HepG2 (cell line): ENCODE results near the gene SIRT7. TPM values are rescaled to one million over a fixed set of nuclear protein-coding genes. Genes with fewer than 3 reads are reported as not detected.
A peak's percentile ranks its signal among the peaks of the same experiment; 100 is the strongest.

Experiments used
- ATAC-seq: fragments of 200-7000 bp; cut with Tn5 transposase; 3 replicates; pipeline ENCODE4 v1.9.1; 2020; ENCODE audit warnings: mild to moderate bottlenecking, moderate library complexity
- BruUV-seq: library from RNA; stranded (reverse); fragments of 400-500 nt; replicated peaks from 2 replicates; lab custom pipeline; 2021; lab: Mats Ljungman, UMichigan
- CTCF ChIA-PET: fragments of 300-600 bp; formaldehyde crosslinking; extraction: SDS; loops from one replicate; lab custom pipeline; 2021; ENCODE audit warnings: low total read pairs, inconsistent platforms, low intra/inter-chr PET ratio; lab: Yijun Ruan, JAX
- POLR2A ChIA-PET: fragments of 350-600 bp; sonication (Branson Sonifier 250); formaldehyde crosslinking; loops from one replicate; lab custom pipeline; 2020; ENCODE audit warnings: antibody characterized with exemption, inconsistent platforms; lab: Yijun Ruan, JAX
- DNase-seq: peaks from one replicate; pipeline ENCODE4 v3.0.0-alpha.2; 2015; ENCODE audit warnings: low spot score
- FAIRE-seq: peaks from 3 replicates; lab custom pipeline; 2011; peaks lifted over from hg19 to GRCh38; lab: Jason Lieb, UNC
- H2AFZ ChIP-seq: one replicate; pipeline ENCODE4 v1.6.1; 2011; ENCODE audit warnings: low read length, inconsistent platforms
- H3K27ac ChIP-seq: fragments of 300-600 bp; 3 replicates; pipeline ENCODE4 v1.8.0; 2011; ENCODE audit warnings: mixed run types, mild to moderate bottlenecking, mixed read lengths, low read length, inconsistent platforms; ENCODE audit not compliant: insufficient read depth; ENCODE audit errors: extremely low read length
- H3K27me3 ChIP-seq, 2 experiments: fragments of 200-600 bp in 1 of 2; 2 replicates in 1 of 2; 3 replicates in 1 of 2; pipeline versions ENCODE4 v1.6.0 to v1.8.0; 2011; ENCODE audit warnings: low read length in 2 of 2, mild to moderate bottlenecking in 2 of 2, moderate library complexity in 2 of 2, inconsistent platforms in 1 of 2; ENCODE audit not compliant: insufficient read depth in 2 of 2, control insufficient read depth in 1 of 2
- H3K36me3 ChIP-seq, 2 experiments: fragments of 200-600 bp in 1 of 2; replicated peaks in 1 of 2; 2 replicates in 1 of 2; 3 replicates in 1 of 2; pipeline versions ENCODE4 v1.5.1 to v1.8.0; 2011; ENCODE audit warnings: low read length in 2 of 2, inconsistent platforms in 1 of 2; ENCODE audit not compliant: insufficient read depth in 2 of 2, control insufficient read depth in 1 of 2
- H3K4me1 ChIP-seq: 2 replicates; pipeline ENCODE4 v1.5.1; 2012; ENCODE audit warnings: low read length, inconsistent platforms; ENCODE audit not compliant: insufficient read depth
- H3K4me2 ChIP-seq: 2 replicates; pipeline ENCODE4 v1.6.0; 2011; ENCODE audit warnings: low read depth, low read length, inconsistent platforms
- H3K4me3 ChIP-seq, 3 experiments: fragments of 200-600 bp in 1 of 3; sonication (generic), shearing (Covaris generic) in 1 of 3; replicated peaks in 1 of 3; 2 replicates each; pipeline ENCODE4 v1.5.1; 2011 to 2016; ENCODE audit warnings: low read length in 3 of 3, inconsistent platforms in 2 of 3, low read depth in 2 of 3, mild to moderate bottlenecking in 2 of 3, control low read depth in 1 of 3, mixed read lengths in 1 of 3; ENCODE audit not compliant: insufficient read depth in 1 of 3
- H3K79me2 ChIP-seq: one replicate; pipeline ENCODE4 v1.6.1; 2011; ENCODE audit warnings: low read length, inconsistent platforms; ENCODE audit not compliant: insufficient read depth
- H3K9ac ChIP-seq: 2 replicates; pipeline ENCODE4 v1.6.0; 2011; ENCODE audit warnings: mild to moderate bottlenecking, low read depth, low read length, inconsistent platforms; ENCODE audit not compliant: insufficient read depth
- H3K9me3 ChIP-seq: 2 replicates; pipeline ENCODE4 v1.5.1; 2012; ENCODE audit warnings: mild to moderate bottlenecking, low read length
- H4K20me1 ChIP-seq: 2 replicates; pipeline ENCODE4 v1.6.0; 2011; ENCODE audit warnings: inconsistent platforms, mild to moderate bottlenecking, low read length, moderate library complexity; ENCODE audit not compliant: insufficient read depth
- BCL6 ChIP-seq: IDR thresholded peaks from 2 replicates; pipeline ENCODE4 v1.6.1; 2016; ENCODE audit warnings: missing genetic modification reagents, missing compliant biosample characterization
- DPF2 ChIP-seq: sonication (generic); formaldehyde crosslinking; IDR thresholded peaks from 2 replicates; pipeline ENCODE4 v1.4.0; 2020; ENCODE audit warnings: mild to moderate bottlenecking, low read depth, missing genetic modification reagents, borderline replicate concordance
- HNF1B ChIP-seq: sonication (generic); formaldehyde crosslinking; IDR thresholded peaks from 2 replicates; pipeline ENCODE4 v1.5.1; 2020; ENCODE audit warnings: mild to moderate bottlenecking, moderate library complexity, missing genetic modification reagents
- HOXA3 ChIP-seq: sonication (generic); formaldehyde crosslinking; IDR thresholded peaks from 2 replicates; pipeline ENCODE4 v1.5.0; 2020; ENCODE audit warnings: missing genetic modification reagents
- RERE ChIP-seq: IDR thresholded peaks from 2 replicates; pipeline ENCODE4 v1.6.1; 2016; ENCODE audit warnings: low read depth, missing genetic modification reagents, missing compliant biosample characterization
- THAP9 ChIP-seq: sonication (generic); formaldehyde crosslinking; IDR thresholded peaks from 2 replicates; pipeline ENCODE4; 2020; ENCODE audit warnings: missing genetic modification reagents, mild to moderate bottlenecking, borderline replicate concordance
- ZFP36 ChIP-seq: fragments of 150-350 bp; IDR thresholded peaks from 2 replicates; pipeline ENCODE4 v1.6.1; 2018; ENCODE audit warnings: borderline replicate concordance, low read length, low read depth; ENCODE audit not compliant: partially characterized antibody
- ZNF558 ChIP-seq: sonication (generic); formaldehyde crosslinking; IDR thresholded peaks from 2 replicates; pipeline ENCODE4 v1.9.0; 2022; ENCODE audit warnings: mild to moderate bottlenecking, missing genetic modification reagents, borderline replicate concordance
- ZNF7 ChIP-seq: IDR thresholded peaks from 2 replicates; pipeline ENCODE4 v1.6.1; 2016; ENCODE audit warnings: missing biosample characterization, missing genetic modification reagents
- WGBS: methylation state at CpG from one replicate; pipeline ENCODE4 v1.1.6; 2017; ENCODE audit warnings: low lambda C conversion rate; 5-methylcytosine and 5-hydroxymethylcytosine counted together
- in situ Hi-C: cut with HindIII; loops from 2 replicates; pipeline ENCODE4 v1.10.0; 2017; ENCODE audit warnings: low pct_unique_long_range_greater_than_20kb; ENCODE audit not compliant: extremely low pct_ligation_motif_present
- intact Hi-C: fragments of 100-400 bp; cut with micrococcal nuclease; formaldehyde crosslinking; loops from one replicate; pipeline ENCODE4 v1.10.0; 2022; ENCODE audit not compliant: unreplicated experiment
- polyA plus RNA-seq, 8 experiments: library from polyadenylated mRNA; depleted of rRNA in 3 of 8; stranded (reverse) in 7 of 8; unstranded in 1 of 8; fragments of >200 nt; fragmentation: Illumina TruSeq in 4 of 8; extraction: Trizol in 4 of 8; gene quantifications; 2 replicates each; pipeline versions ENCODE4 v1.2.1 to v1.2.3, GENCODE V29; 2011 to 2016; ENCODE audit warnings: low read depth in 4 of 8, missing spikeins in 1 of 8, mixed read lengths in 1 of 8; ENCODE audit not compliant: insufficient read depth in 1 of 8
- total RNA-seq, 5 experiments: library from RNA; depleted of rRNA; stranded (reverse); fragments of >200 nt; fragmentation: Illumina TruSeq; extraction: Trizol; gene quantifications; 2 replicates each; pipeline ENCODE4 v1.2.3, GENCODE V29; 2016; ENCODE audit warnings: low read depth in 1 of 5

The SIRT7 gene
- total and polyA plus RNA-seq, 2 of the 13 experiments (the other 11 are each of a cell fraction or from before 2014, with no cell fraction given) = 8.3 to 24.8 TPM

- peak; percentile 56; the same call in 1 of the 2 replicates for TF ChIP-seq ZNF558 (CRISPR knock-in tag)
Observed at GRCh38 chr17:81910840-81911276, 7.1 kb downstream of the SIRT7 start (continued).

GRCh38 chr17:81909966-81910839 lies 7.8 kb downstream of the SIRT7 start:
- CTCF ChIA-PET = no interaction called here
- H3K4me1 ChIP-seq = peaks cover 38% of the 10 kb centered on the region
- H3K9me3 ChIP-seq = no peaks in the 10 kb centered on the region
- BruUV-seq = no TSS peak
- in situ Hi-C loops (no loop called here), intact Hi-C loops (loop anchor here (2.0 to 5.0 kb wide), 2 partner anchors 17 to 38 kb away; partner anchors contain the start of genes ARHGDIA and MAFG)
- DNase-seq (peak; percentile 97), ATAC-seq (peak; percentile 69), FAIRE-seq (peak; percentile 100)
- H3K9ac ChIP-seq = peak overlapping the region; percentile 99
- POLR2A ChIA-PET = interaction anchor here (0.8 to 3.5 kb wide), 20 partner anchors 9 to 196 kb away, joined by 3 to 52 read pairs (median 4); partner anchors contain the start of genes ALYREF, ANAPC11, ARHGDIA and CENPX
- H3K36me3 ChIP-seq = peaks cover 60 to 77% of the 10 kb centered on the region in 2 experiments
- H3K4me3 ChIP-seq = peak overlapping the region; percentile 68 to 99 (median 97)
- peaks cover 9% of the 10 kb centered on the region; the same call in 1 of the 2 replicates for H4K20me1 ChIP-seq
- no peak overlapping the region for H2AFZ ChIP-seq
- peaks cover 33% of the 10 kb centered on the region for H3K79me2 ChIP-seq
- no peaks in the 10 kb centered on the region; a peak in 1 of 5 replicates for H3K27me3 ChIP-seq
- WGBS = 6% methylated on average over 19 of the region's 23 CpGs
- H3K4me2 ChIP-seq = peak overlapping the region; percentile 99
- peak overlapping the region; percentile 99 for H3K27ac ChIP-seq
- TF ChIP-seq BCL6 (peak; percentile 71), THAP9 (peak; percentile 73), HOXA3 (CRISPR knock-in tag) (peak; percentile 90), ZFP36 (no peak), HNF1B (CRISPR knock-in tag) (peak; percentile 70; the same call in 1 of the 2 replicates), DPF2 (peak; percentile 78), RERE (CRISPR knock-in tag) (0 out of 2 replicates have a peak, but pooled peaks have one; percentile 37), ZNF7 (CRISPR knock-in tag) (no peak)
